NCI-H748 (cell line): Measurements from ENCODE around the gene SENP7.
"Not testable (repeated sequence)": the region's sequence is repeated elsewhere in the genome, so short reads cannot be mapped to it uniquely, and the experiment has no call there.

Source experiments
- DNase-seq: peaks from one replicate; lab custom pipeline; 2025; ENCODE audit not compliant: unreplicated experiment; lab: John Stamatoyannopoulos, UW

SENP7 gene

DNA sequence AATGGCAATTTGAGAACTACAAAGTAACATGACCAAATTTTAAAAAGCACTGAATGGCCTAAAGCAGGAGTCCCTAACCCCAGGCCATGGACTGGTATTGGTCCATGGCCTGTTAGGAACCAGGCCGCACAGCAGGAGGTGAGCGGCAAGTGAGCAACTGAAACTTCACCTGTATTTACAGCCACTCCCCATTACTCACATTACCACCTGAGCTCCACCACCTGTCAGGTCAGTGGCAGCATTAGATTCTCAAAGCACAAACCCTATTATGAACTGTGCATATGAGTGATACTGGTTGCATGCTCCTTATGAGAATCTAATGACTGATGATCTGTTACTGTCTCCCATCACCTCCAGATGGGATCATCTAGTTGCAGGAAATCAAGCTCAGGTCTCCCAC, 48.8 kb downstream of the SENP7 start:
- DNase-seq = peak; percentile 0

DNA sequence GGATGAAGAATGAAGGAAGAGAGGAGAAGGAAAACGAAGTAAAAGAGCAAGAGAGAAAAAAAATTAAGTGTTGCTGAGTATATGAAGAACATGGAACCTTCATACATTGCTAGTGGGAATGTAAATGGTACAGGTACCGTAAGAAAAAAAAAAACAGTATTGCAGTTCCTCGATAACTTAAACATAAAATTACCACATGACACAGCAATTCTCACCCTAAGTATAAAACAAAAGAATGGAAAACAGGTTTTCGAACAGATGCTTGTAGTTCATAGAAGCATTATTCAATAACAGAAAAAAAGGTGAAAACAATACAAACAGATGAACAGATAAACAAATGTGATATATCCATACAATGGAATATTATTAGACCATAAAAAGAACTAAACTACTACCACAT, 51.6 kb downstream of the SENP7 start:
- no peak for DNase-seq

GRCh38 chr3:101458387-101458786, 54.6 kb downstream of the SENP7 start:
- no peak for DNase-seq

GRCh38 chr3:101454629-101455028, 58.4 kb downstream of the SENP7 start:
- no peak for DNase-seq

- no peak for DNase-seq
These were observed 59.1 kb downstream of the SENP7 start for GRCh38 chr3:101453961-101454360.

DNA sequence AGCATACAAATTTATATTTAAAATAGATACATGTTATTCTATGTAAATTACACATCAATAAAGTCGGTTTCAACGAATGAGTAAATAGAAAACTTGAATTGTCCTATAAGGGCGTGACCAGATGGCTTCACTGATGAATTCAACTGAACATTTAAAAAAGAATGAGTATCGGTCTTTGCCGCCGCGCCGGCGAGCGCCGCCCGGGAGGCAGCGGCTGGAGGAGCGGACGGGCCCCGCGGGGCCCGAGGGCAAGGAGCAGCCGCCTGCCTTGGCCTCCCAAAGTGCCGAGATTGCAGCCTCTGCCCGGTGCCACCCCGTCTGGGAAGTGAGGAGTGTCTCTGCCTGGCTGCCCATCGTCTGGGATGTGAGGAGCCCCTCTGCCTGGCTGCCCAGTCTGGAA, 74.4 kb downstream of the SENP7 start:
- DNase-seq = not testable (repeated sequence)

DNA sequence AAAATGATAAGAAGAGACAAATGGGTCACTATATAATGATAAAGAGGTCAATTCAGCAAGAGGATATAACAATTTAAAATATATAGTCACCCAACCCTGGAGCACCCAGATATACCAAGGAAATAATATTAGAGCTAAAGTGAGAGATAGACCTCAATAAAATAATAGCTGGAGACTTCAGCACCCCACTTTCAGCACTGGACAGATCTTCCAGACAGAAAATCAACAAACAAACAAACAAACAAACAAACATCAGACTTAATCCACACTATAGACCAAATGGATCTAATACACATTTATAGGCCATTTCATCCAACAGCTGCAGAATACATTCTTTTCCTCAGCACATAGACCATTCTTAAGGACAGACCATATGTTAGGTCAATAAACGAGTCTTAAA, 79.4 kb downstream of the SENP7 start:
- DNase-seq = no peak

- no peak for DNase-seq
These were observed 88.8 kb downstream of the SENP7 start for GRCh38 chr3:101423984-101424888.

- DNase-seq = no peak
These were observed 94.2 kb downstream of the SENP7 start for GRCh38 chr3:101418851-101419250.

- peak; percentile 16 for DNase-seq
These were observed 98.9 kb downstream of the SENP7 start for GRCh38 chr3:101414121-101414520.

GRCh38 chr3:101413656-101414055, 99.4 kb downstream of the SENP7 start:
- no peak for DNase-seq

DNA sequence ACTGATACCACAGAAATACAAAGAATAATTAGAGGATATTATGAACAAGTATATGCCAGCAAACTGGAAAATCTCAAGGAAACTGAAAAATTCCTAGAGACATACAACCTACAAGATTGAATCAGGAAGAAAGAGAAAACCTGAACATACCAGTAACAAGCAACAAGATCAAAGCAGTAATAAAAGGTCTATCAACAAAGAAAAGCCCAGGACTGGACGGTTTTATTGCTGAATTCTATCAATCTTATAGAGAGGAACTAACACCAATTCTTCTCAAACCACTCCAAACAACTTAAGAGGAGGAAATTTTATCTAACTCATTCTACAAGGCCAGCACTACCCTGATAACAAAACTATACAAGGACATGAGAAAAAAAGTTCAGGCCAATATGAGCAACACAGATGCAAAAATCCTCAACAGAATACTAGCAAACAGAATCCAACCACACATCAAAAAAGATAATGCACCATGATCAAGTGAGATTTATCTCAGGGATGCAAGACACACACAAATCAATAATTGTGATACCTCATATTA, 121.5 kb downstream of the SENP7 start:
- DNase-seq = no peak

DNA sequence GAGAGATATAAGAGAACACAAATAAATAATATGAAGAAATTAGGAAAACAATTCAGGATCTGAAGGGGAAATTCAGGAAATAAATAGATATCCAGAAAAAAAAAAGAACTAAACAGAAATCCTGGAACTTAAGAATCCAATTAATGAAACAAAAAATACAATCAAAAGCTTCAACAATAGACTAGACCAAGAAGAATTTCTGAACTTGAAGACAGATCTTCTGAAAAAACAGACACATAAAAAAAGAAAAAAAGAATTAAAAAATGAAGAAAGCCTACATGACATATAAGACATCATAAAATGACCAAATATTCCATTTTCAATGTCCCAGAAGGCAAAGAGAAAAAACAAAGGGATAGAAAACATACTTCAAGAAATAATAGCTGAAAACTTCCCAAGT, 124.3 kb downstream of the SENP7 start:
- DNase-seq = no peak

- DNase-seq = no peak
These were observed 125.7 kb downstream of the SENP7 start for GRCh38 chr3:101387351-101387750.

DNA sequence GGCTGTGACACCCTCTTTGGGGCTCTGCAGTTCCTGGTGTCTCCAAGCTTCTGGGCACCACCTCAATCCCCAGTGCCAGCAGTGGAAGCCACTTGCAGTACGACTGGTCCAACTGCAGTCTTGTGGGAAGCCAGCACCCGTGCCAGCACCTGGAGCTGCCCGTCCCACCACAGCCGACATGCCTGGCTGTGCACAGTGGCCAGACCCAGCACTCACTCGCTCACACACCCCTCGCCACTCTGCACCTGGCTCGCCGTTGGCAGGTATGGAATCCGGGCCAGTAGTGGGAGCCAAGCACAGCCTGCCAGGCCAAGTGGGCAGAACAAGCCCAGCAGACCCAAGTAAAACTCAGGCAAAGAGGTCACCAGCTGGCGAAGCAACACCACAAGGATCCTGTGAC, 128.6 kb downstream of the SENP7 start:
- no peak for DNase-seq

- no peak for DNase-seq
These were observed 129.4 kb downstream of the SENP7 start for GRCh38 chr3:101383656-101384055.

DNA sequence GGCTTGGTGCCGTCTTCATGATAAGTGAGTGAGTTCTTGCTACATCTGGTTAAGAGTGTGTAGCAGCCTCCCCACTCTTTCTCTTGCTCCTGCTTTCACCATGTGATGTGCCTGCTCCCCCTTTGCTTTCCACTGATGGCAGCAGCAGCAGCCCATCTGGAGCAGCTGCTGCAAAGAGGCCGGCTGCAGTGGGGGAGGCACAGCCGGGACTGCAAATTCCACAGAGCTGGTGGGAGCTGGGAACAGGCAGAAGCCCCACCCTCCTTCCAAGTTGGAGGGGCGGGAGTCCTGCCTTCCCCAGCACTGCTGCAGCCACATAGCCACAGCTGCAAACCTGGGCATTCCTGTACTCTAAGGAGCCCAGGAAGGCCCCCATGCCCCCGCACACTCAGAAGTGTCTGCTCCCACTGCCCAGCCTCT, 129.8 kb downstream of the SENP7 start:
- DNase-seq = no peak

GRCh38 chr3:101381809-101382208, 131.2 kb downstream of the SENP7 start:
- DNase-seq = peak; percentile 52

GRCh38 chr3:101379658-101380376, 133.2 kb downstream of the SENP7 start:
- no peak for DNase-seq

- DNase-seq = no peak
These were observed 135.2 kb downstream of the SENP7 start for GRCh38 chr3:101377796-101378195.

DNA sequence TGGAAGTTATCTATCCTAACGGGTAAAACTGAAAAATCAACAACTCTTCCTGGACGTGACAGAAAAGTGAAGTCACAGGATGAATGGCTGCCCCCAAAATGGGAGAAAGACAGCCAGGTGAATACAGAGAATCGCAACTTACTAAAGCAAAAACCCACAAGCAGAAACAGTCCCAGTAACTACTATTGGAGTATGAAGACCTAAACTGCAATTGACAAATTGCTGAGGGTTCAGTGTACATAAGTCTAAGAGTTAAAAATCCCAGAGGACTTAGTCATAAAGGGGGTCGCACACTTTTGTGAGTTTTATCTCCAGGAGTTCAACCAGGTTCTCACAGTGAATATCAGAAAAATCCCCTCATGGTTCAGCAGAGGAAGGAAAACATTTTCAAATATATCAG, 135.8 kb downstream of the SENP7 start:
- DNase-seq = no peak

DNA sequence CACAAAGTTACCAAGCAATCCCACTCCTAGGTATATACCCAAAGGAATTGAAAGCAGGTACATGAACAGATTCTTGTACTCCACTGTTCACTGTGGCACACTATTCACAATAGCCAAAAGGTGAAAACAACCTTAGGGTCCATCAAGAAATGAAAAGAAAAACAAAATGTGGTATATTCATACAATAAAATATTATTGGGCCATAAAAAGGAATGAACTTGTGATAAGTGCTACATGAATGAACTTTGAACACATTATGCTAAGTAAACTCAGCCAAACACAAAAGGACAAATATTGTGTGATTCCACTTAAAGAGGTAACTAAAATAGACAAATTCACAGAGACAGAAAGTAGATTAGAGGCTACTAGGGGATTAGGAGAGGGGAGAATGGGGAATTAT, 137.4 kb downstream of the SENP7 start:
- DNase-seq = no peak
